GM23338 (cell line): ENCODE results near the gene CNNM3. TPM values are rescaled to one million over a fixed set of nuclear protein-coding genes. Genes with fewer than 3 reads are reported as not detected.

ENCODE experiments used
- ATAC-seq: fragments of 200-7000 bp; cut with Tn5 transposase; 3 replicates; pipeline ENCODE4 v1.9.1; 2020
- DNase-seq: peaks from one replicate; pipeline ENCODE4 v3.0.0-alpha.2; 2015; ENCODE audit warnings: low spot score
- H2AFZ ChIP-seq: fragments of 200-600 bp; sonication (generic); 2 replicates; pipeline ENCODE4 v1.8.0; 2016; ENCODE audit warnings: antibody characterized with exemption, mild to moderate bottlenecking, moderate library complexity
- H3F3A ChIP-seq: fragments of 200-600 bp; sonication (generic); replicated peaks from 2 replicates; pipeline ENCODE4 v1.8.0; 2017; ENCODE audit warnings: antibody characterized with exemption, mixed run types, low read depth
- H3K27ac ChIP-seq: fragments of 200-600 bp; sonication (generic); 2 replicates; pipeline ENCODE4 v1.6.1; 2016; ENCODE audit warnings: low read depth
- H3K27me3 ChIP-seq: fragments of 200-600 bp; sonication (generic); 2 replicates; pipeline ENCODE4 v1.8.0; 2016; ENCODE audit warnings: mild to moderate bottlenecking, mixed run types, moderate library complexity; ENCODE audit not compliant: insufficient read depth
- H3K36me3 ChIP-seq: fragments of 200-600 bp; sonication (generic); 2 replicates; pipeline ENCODE4 v1.8.0; 2016; ENCODE audit warnings: mild to moderate bottlenecking; ENCODE audit not compliant: insufficient read depth
- H3K4me1 ChIP-seq: fragments of 200-600 bp; sonication (generic); 2 replicates; pipeline ENCODE4 v1.8.0; 2016; ENCODE audit warnings: mild to moderate bottlenecking, moderate library complexity; ENCODE audit not compliant: insufficient read depth
- H3K4me2 ChIP-seq: fragments of 200-600 bp; sonication (generic); 2 replicates; pipeline ENCODE4 v1.7.1; 2017; ENCODE audit warnings: mixed run types
- H3K4me3 ChIP-seq: fragments of 200-600 bp; sonication (generic); 2 replicates; pipeline ENCODE4 v1.6.1; 2016; ENCODE audit warnings: mixed run types
- H3K79me2 ChIP-seq: fragments of 200-600 bp; sonication (generic); replicated peaks from 2 replicates; pipeline ENCODE4 v1.8.0; 2017; ENCODE audit warnings: mild to moderate bottlenecking; ENCODE audit not compliant: insufficient read depth
- H3K9me2 ChIP-seq: fragments of 200-600 bp; sonication (generic); 2 replicates; pipeline ENCODE4 v1.8.0; 2017; ENCODE audit not compliant: insufficient read depth
- H4K20me1 ChIP-seq: fragments of 200-600 bp; sonication (generic); replicated peaks from 2 replicates; pipeline ENCODE4 v1.8.0; 2017; ENCODE audit warnings: mild to moderate bottlenecking; ENCODE audit not compliant: insufficient read depth
- H3K27ac Mint-ChIP-seq: 2 replicates; pipeline ENCODE4 v1.8.0; 2020; ENCODE audit warnings: inconsistent platforms, mild to moderate bottlenecking, moderate library complexity, mixed read lengths
- H3K27me3 Mint-ChIP-seq: 3 replicates; pipeline ENCODE4 v1.8.0; 2022; ENCODE audit warnings: low read depth, mild to moderate bottlenecking, moderate library complexity, mixed read lengths, inconsistent platforms; ENCODE audit not compliant: insufficient read depth, poor library complexity
- H3K36me3 Mint-ChIP-seq: 3 replicates; pipeline ENCODE4 v1.8.0; 2021; ENCODE audit warnings: low read depth, mild to moderate bottlenecking, inconsistent platforms, moderate library complexity, mixed read lengths
- H3K4me1 Mint-ChIP-seq: 3 replicates; pipeline ENCODE4 v1.8.0; 2020; ENCODE audit warnings: mild to moderate bottlenecking, inconsistent platforms, mixed read lengths
- H3K4me3 Mint-ChIP-seq: 3 replicates; pipeline ENCODE4 v1.8.0; 2021; ENCODE audit warnings: moderate library complexity, mild to moderate bottlenecking, inconsistent platforms, mixed read lengths
- H3K9me3 Mint-ChIP-seq: 3 replicates; pipeline ENCODE4 v1.8.0; 2020; ENCODE audit warnings: moderate library complexity, mild to moderate bottlenecking, inconsistent platforms, mixed read lengths
- CREB1 ChIP-seq: fragments of 250-450 bp; sonication (Bioruptor Pico); IDR thresholded peaks from 2 replicates; pipeline ENCODE4 v1.5.0; 2020; ENCODE audit warnings: low read depth, mild to moderate bottlenecking, moderate library complexity
- EZH2phosphoT487 ChIP-seq: fragments of 200-600 bp; sonication (generic); IDR thresholded peaks from one replicate; pipeline ENCODE4 v1.8.1; 2018; ENCODE audit warnings: antibody characterized with exemption; ENCODE audit not compliant: unreplicated experiment
- JUNB ChIP-seq: IDR thresholded peaks from one replicate; pipeline ENCODE4 v1.6.1; 2016; ENCODE audit warnings: antibody characterized with exemption; ENCODE audit not compliant: unreplicated experiment
- POLR2AphosphoS5 ChIP-seq: IDR thresholded peaks from 2 replicates; pipeline ENCODE4 v1.6.1; 2016; ENCODE audit warnings: antibody characterized with exemption, low read depth
- STAT1 ChIP-seq: IDR thresholded peaks from one replicate; pipeline ENCODE4 v1.6.1; 2016; ENCODE audit warnings: antibody characterized with exemption; ENCODE audit not compliant: unreplicated experiment
- ZNF114 ChIP-seq: fragments of 250-450 bp; sonication (Bioruptor Pico); IDR thresholded peaks from 2 replicates; pipeline ENCODE4 v1.5.0; 2020; ENCODE audit warnings: mild to moderate bottlenecking, moderate library complexity
- polyA plus RNA-seq: library from polyadenylated mRNA; unstranded; fragments of >200 nt; fragmentation: Nextera tagmentation; extraction: Ambion mirVana; gene quantifications from 2 replicates; pipeline ENCODE4 v1.2.1, GENCODE V29; 2016
- total RNA-seq: library from RNA; depleted of rRNA; stranded (reverse); fragments of >200 nt; shearing (Covaris generic); gene quantifications from 2 replicates; pipeline ENCODE4 v1.2.3, GENCODE V29; 2014
- TF ChIP-seq, protein P1 (sequence below): IDR thresholded peaks from one replicate; pipeline ENCODE4 v1.6.1; 2018; ENCODE audit warnings: antibody characterized with exemption; ENCODE audit not compliant: unreplicated experiment
- TF ChIP-seq, protein P2 (sequence below): fragments of 250-450 bp; sonication (Bioruptor Pico); IDR thresholded peaks from 2 replicates; pipeline ENCODE4 v1.5.0; 2020; ENCODE audit warnings: mild to moderate bottlenecking, moderate library complexity
- TF ChIP-seq, protein P3 (sequence below), 2 experiments: fragments of 200-600 bp in 1 of 2; sonication (generic) in 1 of 2; conservative IDR thresholded peaks; 2 replicates each; pipeline versions ENCODE4 v1.5.1 to v1.6.1; 2016 to 2017; ENCODE audit warnings: antibody characterized with exemption in 2 of 2, low read depth in 2 of 2, mild to moderate bottlenecking in 2 of 2, moderate library complexity in 1 of 2

Gene CNNM3
- total and polyA plus RNA-seq, 2 experiments from 2014 or later = 5.3 to 25.7 TPM

DNA sequence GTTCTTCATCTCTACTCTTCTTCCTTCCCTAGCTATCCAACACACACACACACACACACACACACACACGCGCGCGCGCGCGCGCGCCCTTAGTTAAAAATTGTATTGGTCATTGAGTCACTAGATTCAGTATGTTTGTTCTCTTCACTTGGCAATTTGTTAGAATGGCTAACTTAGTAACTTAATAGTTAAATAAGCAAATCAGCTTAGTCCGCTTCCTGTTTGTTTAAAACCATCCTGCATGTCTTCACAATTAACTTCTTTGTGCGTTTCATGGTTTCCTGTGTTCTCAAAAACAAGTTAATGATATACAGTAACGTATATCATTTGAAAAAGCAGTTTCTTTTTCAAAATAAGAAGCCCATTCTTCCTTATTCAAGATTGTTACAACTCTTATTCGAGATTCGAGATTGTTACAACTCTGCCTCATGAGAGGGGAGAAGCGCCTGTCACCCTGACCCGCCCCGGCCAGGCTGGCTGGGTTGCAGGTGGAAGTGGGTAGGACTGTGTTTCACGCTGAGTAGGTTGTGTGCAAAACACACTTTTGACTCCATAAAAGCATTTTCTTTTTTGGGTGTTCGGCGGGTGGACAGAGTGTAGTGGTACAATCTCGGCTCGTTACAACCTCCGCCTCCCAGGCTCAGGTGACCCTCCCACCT lies 9.5 kb upstream of the CNNM3 start:
- H3K9me2 ChIP-seq = no peaks in the 10 kb centered on the region
- no peaks in the 10 kb centered on the region for H3K4me1 ChIP-seq
- TF ChIP-seq JUNB (no peak), ZNF114 (CRISPR knock-in tag) (no peak), CREB1 (no peak), POLR2AphosphoS5 (no peak), STAT1 (no peak), EZH2phosphoT487 (no peak)
- TF ChIP-seq, protein P1, sequence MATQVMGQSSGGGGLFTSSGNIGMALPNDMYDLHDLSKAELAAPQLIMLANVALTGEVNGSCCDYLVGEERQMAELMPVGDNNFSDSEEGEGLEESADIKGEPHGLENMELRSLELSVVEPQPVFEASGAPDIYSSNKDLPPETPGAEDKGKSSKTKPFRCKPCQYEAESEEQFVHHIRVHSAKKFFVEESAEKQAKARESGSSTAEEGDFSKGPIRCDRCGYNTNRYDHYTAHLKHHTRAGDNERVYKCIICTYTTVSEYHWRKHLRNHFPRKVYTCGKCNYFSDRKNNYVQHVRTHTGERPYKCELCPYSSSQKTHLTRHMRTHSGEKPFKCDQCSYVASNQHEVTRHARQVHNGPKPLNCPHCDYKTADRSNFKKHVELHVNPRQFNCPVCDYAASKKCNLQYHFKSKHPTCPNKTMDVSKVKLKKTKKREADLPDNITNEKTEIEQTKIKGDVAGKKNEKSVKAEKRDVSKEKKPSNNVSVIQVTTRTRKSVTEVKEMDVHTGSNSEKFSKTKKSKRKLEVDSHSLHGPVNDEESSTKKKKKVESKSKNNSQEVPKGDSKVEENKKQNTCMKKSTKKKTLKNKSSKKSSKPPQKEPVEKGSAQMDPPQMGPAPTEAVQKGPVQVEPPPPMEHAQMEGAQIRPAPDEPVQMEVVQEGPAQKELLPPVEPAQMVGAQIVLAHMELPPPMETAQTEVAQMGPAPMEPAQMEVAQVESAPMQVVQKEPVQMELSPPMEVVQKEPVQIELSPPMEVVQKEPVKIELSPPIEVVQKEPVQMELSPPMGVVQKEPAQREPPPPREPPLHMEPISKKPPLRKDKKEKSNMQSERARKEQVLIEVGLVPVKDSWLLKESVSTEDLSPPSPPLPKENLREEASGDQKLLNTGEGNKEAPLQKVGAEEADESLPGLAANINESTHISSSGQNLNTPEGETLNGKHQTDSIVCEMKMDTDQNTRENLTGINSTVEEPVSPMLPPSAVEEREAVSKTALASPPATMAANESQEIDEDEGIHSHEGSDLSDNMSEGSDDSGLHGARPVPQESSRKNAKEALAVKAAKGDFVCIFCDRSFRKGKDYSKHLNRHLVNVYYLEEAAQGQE = no peak
- TF ChIP-seq, protein P2, sequence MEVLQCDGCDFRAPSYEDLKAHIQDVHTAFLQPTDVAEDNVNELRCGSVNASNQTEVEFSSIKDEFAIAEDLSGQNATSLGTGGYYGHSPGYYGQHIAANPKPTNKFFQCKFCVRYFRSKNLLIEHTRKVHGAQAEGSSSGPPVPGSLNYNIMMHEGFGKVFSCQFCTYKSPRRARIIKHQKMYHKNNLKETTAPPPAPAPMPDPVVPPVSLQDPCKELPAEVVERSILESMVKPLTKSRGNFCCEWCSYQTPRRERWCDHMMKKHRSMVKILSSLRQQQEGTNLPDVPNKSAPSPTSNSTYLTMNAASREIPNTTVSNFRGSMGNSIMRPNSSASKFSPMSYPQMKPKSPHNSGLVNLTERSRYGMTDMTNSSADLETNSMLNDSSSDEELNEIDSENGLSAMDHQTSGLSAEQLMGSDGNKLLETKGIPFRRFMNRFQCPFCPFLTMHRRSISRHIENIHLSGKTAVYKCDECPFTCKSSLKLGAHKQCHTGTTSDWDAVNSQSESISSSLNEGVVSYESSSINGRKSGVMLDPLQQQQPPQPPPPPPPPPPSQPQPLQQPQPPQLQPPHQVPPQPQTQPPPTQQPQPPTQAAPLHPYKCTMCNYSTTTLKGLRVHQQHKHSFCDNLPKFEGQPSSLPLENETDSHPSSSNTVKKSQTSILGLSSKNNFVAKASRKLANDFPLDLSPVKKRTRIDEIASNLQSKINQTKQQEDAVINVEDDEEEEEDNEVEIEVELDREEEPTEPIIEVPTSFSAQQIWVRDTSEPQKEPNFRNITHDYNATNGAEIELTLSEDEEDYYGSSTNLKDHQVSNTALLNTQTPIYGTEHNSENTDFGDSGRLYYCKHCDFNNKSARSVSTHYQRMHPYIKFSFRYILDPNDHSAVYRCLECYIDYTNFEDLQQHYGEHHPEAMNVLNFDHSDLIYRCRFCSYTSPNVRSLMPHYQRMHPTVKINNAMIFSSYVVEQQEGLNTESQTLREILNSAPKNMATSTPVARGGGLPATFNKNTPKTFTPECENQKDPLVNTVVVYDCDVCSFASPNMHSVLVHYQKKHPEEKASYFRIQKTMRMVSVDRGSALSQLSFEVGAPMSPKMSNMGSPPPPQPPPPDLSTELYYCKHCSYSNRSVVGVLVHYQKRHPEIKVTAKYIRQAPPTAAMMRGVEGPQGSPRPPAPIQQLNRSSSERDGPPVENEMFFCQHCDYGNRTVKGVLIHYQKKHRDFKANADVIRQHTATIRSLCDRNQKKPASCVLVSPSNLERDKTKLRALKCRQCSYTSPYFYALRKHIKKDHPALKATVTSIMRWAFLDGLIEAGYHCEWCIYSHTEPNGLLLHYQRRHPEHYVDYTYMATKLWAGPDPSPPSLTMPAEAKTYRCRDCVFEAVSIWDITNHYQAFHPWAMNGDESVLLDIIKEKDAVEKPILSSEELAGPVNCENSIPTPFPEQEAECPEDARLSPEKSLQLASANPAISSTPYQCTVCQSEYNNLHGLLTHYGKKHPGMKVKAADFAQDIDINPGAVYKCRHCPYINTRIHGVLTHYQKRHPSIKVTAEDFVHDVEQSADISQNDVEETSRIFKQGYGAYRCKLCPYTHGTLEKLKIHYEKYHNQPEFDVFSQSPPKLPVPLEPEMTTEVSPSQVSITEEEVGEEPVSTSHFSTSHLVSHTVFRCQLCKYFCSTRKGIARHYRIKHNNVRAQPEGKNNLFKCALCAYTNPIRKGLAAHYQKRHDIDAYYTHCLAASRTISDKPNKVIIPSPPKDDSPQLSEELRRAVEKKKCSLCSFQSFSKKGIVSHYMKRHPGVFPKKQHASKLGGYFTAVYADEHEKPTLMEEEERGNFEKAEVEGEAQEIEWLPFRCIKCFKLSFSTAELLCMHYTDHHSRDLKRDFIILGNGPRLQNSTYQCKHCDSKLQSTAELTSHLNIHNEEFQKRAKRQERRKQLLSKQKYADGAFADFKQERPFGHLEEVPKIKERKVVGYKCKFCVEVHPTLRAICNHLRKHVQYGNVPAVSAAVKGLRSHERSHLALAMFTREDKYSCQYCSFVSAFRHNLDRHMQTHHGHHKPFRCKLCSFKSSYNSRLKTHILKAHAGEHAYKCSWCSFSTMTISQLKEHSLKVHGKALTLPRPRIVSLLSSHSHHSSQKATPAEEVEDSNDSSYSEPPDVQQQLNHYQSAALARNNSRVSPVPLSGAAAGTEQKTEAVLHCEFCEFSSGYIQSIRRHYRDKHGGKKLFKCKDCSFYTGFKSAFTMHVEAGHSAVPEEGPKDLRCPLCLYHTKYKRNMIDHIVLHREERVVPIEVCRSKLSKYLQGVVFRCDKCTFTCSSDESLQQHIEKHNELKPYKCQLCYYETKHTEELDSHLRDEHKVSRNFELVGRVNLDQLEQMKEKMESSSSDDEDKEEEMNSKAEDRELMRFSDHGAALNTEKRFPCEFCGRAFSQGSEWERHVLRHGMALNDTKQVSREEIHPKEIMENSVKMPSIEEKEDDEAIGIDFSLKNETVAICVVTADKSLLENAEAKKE (CRISPR knock-in tag) = no peak
- TF ChIP-seq, protein P3, sequence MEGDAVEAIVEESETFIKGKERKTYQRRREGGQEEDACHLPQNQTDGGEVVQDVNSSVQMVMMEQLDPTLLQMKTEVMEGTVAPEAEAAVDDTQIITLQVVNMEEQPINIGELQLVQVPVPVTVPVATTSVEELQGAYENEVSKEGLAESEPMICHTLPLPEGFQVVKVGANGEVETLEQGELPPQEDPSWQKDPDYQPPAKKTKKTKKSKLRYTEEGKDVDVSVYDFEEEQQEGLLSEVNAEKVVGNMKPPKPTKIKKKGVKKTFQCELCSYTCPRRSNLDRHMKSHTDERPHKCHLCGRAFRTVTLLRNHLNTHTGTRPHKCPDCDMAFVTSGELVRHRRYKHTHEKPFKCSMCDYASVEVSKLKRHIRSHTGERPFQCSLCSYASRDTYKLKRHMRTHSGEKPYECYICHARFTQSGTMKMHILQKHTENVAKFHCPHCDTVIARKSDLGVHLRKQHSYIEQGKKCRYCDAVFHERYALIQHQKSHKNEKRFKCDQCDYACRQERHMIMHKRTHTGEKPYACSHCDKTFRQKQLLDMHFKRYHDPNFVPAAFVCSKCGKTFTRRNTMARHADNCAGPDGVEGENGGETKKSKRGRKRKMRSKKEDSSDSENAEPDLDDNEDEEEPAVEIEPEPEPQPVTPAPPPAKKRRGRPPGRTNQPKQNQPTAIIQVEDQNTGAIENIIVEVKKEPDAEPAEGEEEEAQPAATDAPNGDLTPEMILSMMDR (conservative IDR thresholded peaks at IDR 0.05; ENCODE audit: low read depth in 2 of 2) = no peak
- peaks cover 2% of the 10 kb centered on the region for H3K27me3 Mint-ChIP-seq
- H3K36me3 Mint-ChIP-seq = peaks cover 13% of the 10 kb centered on the region; the same call in 2 of the 3 replicates
- H3K4me3 Mint-ChIP-seq = no peak overlapping the region
- no peak for DNase-seq
- no peaks in the 10 kb centered on the region for H3K79me2 ChIP-seq
- no peaks in the 10 kb centered on the region for H3K4me1 Mint-ChIP-seq
- no peaks in the 10 kb centered on the region for H4K20me1 ChIP-seq
- H3K27ac ChIP-seq = no peak overlapping the region
- no peak overlapping the region for H3K4me3 ChIP-seq
- no peaks in the 10 kb centered on the region for H3K36me3 ChIP-seq
- H3K27me3 ChIP-seq = no peaks in the 10 kb centered on the region
- peaks cover 6% of the 10 kb centered on the region; the same call in 1 of the 3 replicates for H3K9me3 Mint-ChIP-seq
- H3K27ac Mint-ChIP-seq = no peak overlapping the region
- no peak for ATAC-seq
- H3K4me2 ChIP-seq = no peak overlapping the region
- no peak overlapping the region for H2AFZ ChIP-seq
- no peaks in the 10 kb centered on the region; the same call in 1 of the 2 replicates for H3F3A ChIP-seq
